H1 (cell line): ENCODE results near the gene SUV39H2. TPM values are rescaled to one million over a fixed set of nuclear protein-coding genes. Genes with fewer than 3 reads are reported as not detected.

Source experiments
- CTCF ChIA-PET: fragments of 300-600 bp; sonication (Branson Sonifier 250); formaldehyde crosslinking; loops from one replicate; lab custom pipeline; 2021; ENCODE audit not compliant: partially characterized antibody; lab: Charles Lee
- POLR2A ChIA-PET: fragments of 300-600 bp; sonication (Branson Sonifier 250); formaldehyde crosslinking; loops from one replicate; lab custom pipeline; 2021; ENCODE audit warnings: inconsistent platforms; ENCODE audit not compliant: partially characterized antibody; lab: Charles Lee
- DNase-seq, 2 experiments: peaks; one replicate each; pipeline versions ENCODE4 v3.0.0 to v3.0.0-alpha.2; 2010 to 2022; ENCODE audit warnings: low spot score in 2 of 2, low read depth in 1 of 2, mixed read lengths in 1 of 2
- FAIRE-seq: peaks from 2 replicates; lab custom pipeline; 2011; peaks lifted over from hg19 to GRCh38; lab: Jason Lieb, UNC
- H2AFZ ChIP-seq: 2 replicates; pipeline ENCODE4 v1.8.1; 2012; ENCODE audit warnings: low read length, inconsistent platforms
- H2AK5ac ChIP-seq: 2 replicates; pipeline ENCODE4 v1.6.1; 2013; ENCODE audit warnings: low read depth, low read length
- H2BK120ac ChIP-seq: replicated peaks from 2 replicates; pipeline ENCODE3; 2013; ENCODE audit warnings: low read depth, low read length, inconsistent platforms
- H2BK12ac ChIP-seq: 2 replicates; pipeline ENCODE4 v1.6.1; 2013; ENCODE audit warnings: low read depth, low read length
- H2BK15ac ChIP-seq: 2 replicates; pipeline ENCODE4 v1.6.1; 2013; ENCODE audit warnings: low read length
- H2BK20ac ChIP-seq: 2 replicates; pipeline ENCODE4 v1.6.1; 2013; ENCODE audit warnings: low read length
- H2BK5ac ChIP-seq: 2 replicates; pipeline ENCODE4 v1.6.1; 2013; ENCODE audit warnings: low read depth, low read length
- H3K14ac ChIP-seq: 2 replicates; pipeline ENCODE4 v1.6.1; 2013; ENCODE audit warnings: inconsistent platforms; ENCODE audit not compliant: insufficient read length
- H3K18ac ChIP-seq: 2 replicates; pipeline ENCODE4 v1.6.1; 2013; ENCODE audit warnings: low read length; ENCODE audit errors: extremely low read depth
- H3K23ac ChIP-seq: 2 replicates; pipeline ENCODE4 v1.6.1; 2013; ENCODE audit warnings: inconsistent platforms; ENCODE audit not compliant: insufficient read length
- H3K23me2 ChIP-seq: 2 replicates; pipeline ENCODE4 v1.6.1; 2013; ENCODE audit warnings: low read depth, low read length
- H3K27ac ChIP-seq: 2 replicates; pipeline ENCODE4 v1.6.1; 2011; ENCODE audit warnings: low read depth, low read length, inconsistent platforms
- H3K27me3 ChIP-seq, 4 experiments: replicated peaks in 1 of 4; 1 replicate in 1 of 4; 2 replicates in 3 of 4; pipeline versions ENCODE4 v1.6.1 to v1.8.1; 2011 to 2013; ENCODE audit warnings: low read length in 3 of 4, mild to moderate bottlenecking in 3 of 4, inconsistent platforms in 2 of 4, mixed read lengths in 2 of 4, moderate library complexity in 1 of 4; ENCODE audit not compliant: control insufficient read depth in 3 of 4, insufficient read depth in 3 of 4; ENCODE audit errors: extremely low read depth in 1 of 4
- H3K36me3 ChIP-seq, 4 experiments: 2 replicates each; pipeline versions ENCODE4 v1.6.1 to v1.8.1; 2011 to 2013; ENCODE audit warnings: mild to moderate bottlenecking in 4 of 4, low read length in 3 of 4, moderate library complexity in 2 of 4, control low read depth in 1 of 4, inconsistent platforms in 1 of 4; ENCODE audit not compliant: insufficient read depth in 4 of 4, control insufficient read depth in 2 of 4
- H3K4ac ChIP-seq: replicated peaks from 2 replicates; pipeline ENCODE3; 2013; ENCODE audit warnings: low read length, low read depth, mixed read lengths, inconsistent platforms; ENCODE audit not compliant: insufficient read length
- H3K4me1 ChIP-seq, 4 experiments: replicated peaks in 1 of 4; 1 replicate in 1 of 4; 2 replicates in 3 of 4; pipeline versions ENCODE4 v1.6.1 to v1.8.1; 2011 to 2013; ENCODE audit warnings: low read length in 3 of 4, inconsistent platforms in 2 of 4, mixed read lengths in 1 of 4; ENCODE audit not compliant: insufficient read depth in 4 of 4, control insufficient read depth in 3 of 4
- H3K4me2 ChIP-seq, 2 experiments: 2 replicates each; pipeline versions ENCODE4 v1.6.1 to v1.8.1; 2011 to 2013; ENCODE audit warnings: low read depth in 2 of 2, low read length in 2 of 2, control low read depth in 1 of 2, inconsistent platforms in 1 of 2, mild to moderate bottlenecking in 1 of 2; ENCODE audit not compliant: insufficient read depth in 1 of 2
- H3K4me3 ChIP-seq, 4 experiments: fragments of 200-600, 300-600 bp in 1 of 4; sonication (generic), shearing (Covaris generic), sonication (Bioruptor Twin) in 1 of 4; 2 replicates each; pipeline versions ENCODE4 v1.5.1 to v1.8.1; 2011 to 2016; ENCODE audit warnings: low read length in 4 of 4, low read depth in 3 of 4, control low read depth in 2 of 4, inconsistent platforms in 2 of 4, mild to moderate bottlenecking in 2 of 4, mixed read lengths in 1 of 4, moderate library complexity in 1 of 4; ENCODE audit not compliant: insufficient read depth in 2 of 4; ENCODE audit errors: extremely low read depth in 1 of 4
- H3K56ac ChIP-seq: replicated peaks from 2 replicates; pipeline ENCODE3; 2013; ENCODE audit warnings: low read depth, mild to moderate bottlenecking, mixed read lengths, low read length, inconsistent platforms; ENCODE audit not compliant: insufficient read length
- H3K79me1 ChIP-seq: 2 replicates; pipeline ENCODE4 v1.6.1; 2013; ENCODE audit warnings: low read depth, low read length, control low read depth
- H3K79me2 ChIP-seq, 2 experiments: 2 replicates each; pipeline versions ENCODE4 v1.6.1 to v1.8.1; 2012 to 2013; ENCODE audit warnings: low read length in 2 of 2, mild to moderate bottlenecking in 2 of 2, inconsistent platforms in 1 of 2; ENCODE audit not compliant: insufficient read depth in 2 of 2, control insufficient read depth in 1 of 2
- H3K9ac ChIP-seq, 4 experiments: replicated peaks in 1 of 4; 1 replicate in 1 of 4; 2 replicates in 3 of 4; pipeline versions ENCODE4 v1.6.1 to v1.8.1; 2011 to 2013; ENCODE audit warnings: low read depth in 3 of 4, low read length in 3 of 4, control low read depth in 2 of 4, mild to moderate bottlenecking in 2 of 4, moderate library complexity in 2 of 4, inconsistent platforms in 1 of 4; ENCODE audit errors: extremely low read depth in 1 of 4
- H3K9me3 ChIP-seq, 2 experiments: 2 replicates each; pipeline versions ENCODE4 v1.6.1 to v1.8.1; 2012 to 2013; ENCODE audit warnings: mild to moderate bottlenecking in 2 of 2, moderate library complexity in 2 of 2, control low read depth in 1 of 2, inconsistent platforms in 1 of 2, low read depth in 1 of 2, low read length in 1 of 2, mixed read lengths in 1 of 2; ENCODE audit not compliant: insufficient read depth in 2 of 2
- H4K20me1 ChIP-seq, 2 experiments: replicated peaks in 1 of 2; 2 replicates each; pipeline versions ENCODE3 to v1.8.1; 2011 to 2013; ENCODE audit warnings: inconsistent platforms in 2 of 2, low read length in 2 of 2, mild to moderate bottlenecking in 1 of 2; ENCODE audit not compliant: insufficient read depth in 2 of 2, control insufficient read depth in 1 of 2
- H4K5ac ChIP-seq: 2 replicates; pipeline ENCODE4 v1.6.1; 2013; ENCODE audit warnings: low read length, low read depth, mixed read lengths, inconsistent platforms; ENCODE audit not compliant: insufficient read length
- H4K8ac ChIP-seq: 2 replicates; pipeline ENCODE4 v1.8.0; 2013; ENCODE audit warnings: mild to moderate bottlenecking, moderate library complexity, low read length, inconsistent platforms; ENCODE audit not compliant: insufficient read depth; ENCODE audit errors: extremely low read depth
- H4K91ac ChIP-seq: replicated peaks from 2 replicates; pipeline ENCODE3; 2013; ENCODE audit warnings: low read length, mixed read lengths, inconsistent platforms; ENCODE audit not compliant: insufficient read length
- ASH2L ChIP-seq: fragments of 200-600, 300-600 bp; sonication (generic); IDR thresholded peaks from one replicate; pipeline ENCODE4 v1.7.1; 2017; ENCODE audit warnings: low read length
- BACH1 ChIP-seq: IDR thresholded peaks from 2 replicates; pipeline ENCODE4 v1.6.1; 2012; ENCODE audit warnings: low read length, improper control_type of control experiment
- CBX8 ChIP-seq: fragments of 300-800, 300-1000 bp; sonication (generic); IDR thresholded peaks from 2 replicates; pipeline ENCODE4 v1.7.1; 2016; ENCODE audit warnings: low read depth, low read length, borderline replicate concordance
- CEBPB ChIP-seq: IDR thresholded peaks from 2 replicates; pipeline ENCODE4 v1.6.1; 2012; ENCODE audit warnings: low read depth, low read length
- CHD1 ChIP-seq: IDR thresholded peaks from 2 replicates; pipeline ENCODE4 v1.6.1; 2012; ENCODE audit warnings: low read depth, low read length, improper control_type of control experiment
- EZH2 ChIP-seq: fragments of 200-600 bp; sonication (generic); IDR thresholded peaks from 2 replicates; pipeline ENCODE4 v1.7.1; 2012; ENCODE audit warnings: low read depth, mild to moderate bottlenecking, moderate library complexity, low read length, inconsistent platforms; ENCODE audit not compliant: severe bottlenecking
- KDM1A ChIP-seq: fragments of 200-600, 300-600 bp; sonication (generic); IDR thresholded peaks from 2 replicates; pipeline ENCODE4 v1.7.1; 2016; ENCODE audit warnings: mild to moderate bottlenecking, low read length, borderline replicate concordance
- NANOG ChIP-seq: IDR thresholded peaks from 2 replicates; pipeline ENCODE4 v1.6.1; 2011; ENCODE audit warnings: low read length, low read depth, mild to moderate bottlenecking, inconsistent platforms; ENCODE audit not compliant: insufficient read depth, poor library complexity, severe bottlenecking
- NRF1 ChIP-seq: IDR thresholded peaks from 2 replicates; pipeline ENCODE4 v1.6.1; 2011; ENCODE audit warnings: mild to moderate bottlenecking, low read depth, low read length, improper control_type of control experiment
- POU5F1 ChIP-seq: IDR thresholded peaks from 2 replicates; pipeline ENCODE4 v1.6.1; 2011; ENCODE audit warnings: low read depth, mild to moderate bottlenecking, low read length, moderate library complexity
- RAD21 ChIP-seq, 2 experiments: IDR thresholded peaks in 1 of 2; conservative IDR thresholded peaks in 1 of 2; 2 replicates each; pipeline ENCODE4 v1.6.1; 2011; ENCODE audit warnings: low read depth in 2 of 2, low read length in 2 of 2, improper control_type of control experiment in 1 of 2, inconsistent platforms in 1 of 2, mild to moderate bottlenecking in 1 of 2, moderate library complexity in 1 of 2
- RFX5 ChIP-seq: IDR thresholded peaks from 2 replicates; pipeline ENCODE4 v1.6.1; 2011; ENCODE audit warnings: low read depth, low read length, improper control_type of control experiment, borderline replicate concordance
- SAP30 ChIP-seq: fragments of 300-600 bp; sonication (generic); IDR thresholded peaks from 2 replicates; pipeline ENCODE4 v1.7.1; 2012; ENCODE audit warnings: low read length, moderate library complexity, mild to moderate bottlenecking, inconsistent platforms; ENCODE audit not compliant: insufficient read depth, insufficient replicate concordance
- SIX5 ChIP-seq: IDR thresholded peaks from 2 replicates; pipeline ENCODE4 v1.6.1; 2011; ENCODE audit warnings: mild to moderate bottlenecking, low read depth, low read length
- SUZ12 ChIP-seq: fragments of 200-600 bp; sonication (generic); IDR thresholded peaks from 2 replicates; pipeline ENCODE4 v1.6.1; 2012; ENCODE audit warnings: mild to moderate bottlenecking, inconsistent platforms, low read length, moderate library complexity, mixed read lengths
- WGBS, 2 experiments: shearing (Covaris generic) in 1 of 2; methylation state at CpG; one replicate each; pipeline versions ENCODE4 v1.1.6 to v1.1.7; 2013 to 2015; ENCODE audit warnings: low lambda C conversion rate in 2 of 2, mixed read lengths in 2 of 2, inconsistent platforms in 1 of 2, low coverage in 1 of 2, missing lambda C conversion rate in 1 of 2; ENCODE audit not compliant: insufficient replicate concordance in 2 of 2, insufficient coverage in 1 of 2, insufficient read length in 1 of 2; ENCODE audit errors: extremely low coverage in 1 of 2, missing lambda C conversion rate in 1 of 2; 5-methylcytosine and 5-hydroxymethylcytosine counted together
- polyA plus RNA-seq, 7 experiments: library from polyadenylated mRNA; depleted of rRNA in 3 of 7; stranded (reverse) in 5 of 7; unstranded in 2 of 7; fragments of >200 nt in 5 of 7; fragments of 200-250 nt in 2 of 7; gene quantifications; 1 replicate in 5 of 7; 2 replicates in 1 of 7; 4 replicates in 1 of 7; pipeline versions ENCODE4 v1.2.1 to v1.2.3, GENCODE V29; 2011 to 2013; ENCODE audit warnings: missing spikeins in 2 of 7, mixed read lengths in 2 of 7
- total RNA-seq: library from RNA; stranded (reverse); fragmentation: NEBNext Ultra II Directional; extraction: Animal tissue kit (Norgen Biotek cat#: 25700); gene quantifications from 2 replicates; pipeline ENCODE4 v1.2.1, GENCODE V29; 2021

Gene SUV39H2
- total and polyA plus RNA-seq, 2 of the 8 experiments (the other 6 are each of a cell fraction or from before 2014, with no cell fraction given) = 19.4 to 62.3 TPM

GRCh38 chr10:14833106-14833505 is 45.6 kb upstream of the SUV39H2 start:
- no peak overlapping the region for H3K27ac ChIP-seq
- no peak overlapping the region for H2AK5ac ChIP-seq
- no peaks in the 10 kb centered on the region for H3K79me2 ChIP-seq
- H3K36me3 ChIP-seq = no peaks in the 10 kb centered on the region
- no peak overlapping the region for H3K56ac ChIP-seq
- no peak overlapping the region for H4K91ac ChIP-seq
- no peak overlapping the region for H3K4ac ChIP-seq
- no peaks in the 10 kb centered on the region for H4K20me1 ChIP-seq
- no peak overlapping the region for H3K4me2 ChIP-seq
- DNase-seq = no peak
- no peak overlapping the region for H2BK120ac ChIP-seq
- H4K5ac ChIP-seq = no peak overlapping the region
- WGBS, 2 experiments = 84% methylated on average over 3 of the region's 3 CpGs; no CpG with 5 or more reads in 1 of the 2 experiments
- H3K9me3 ChIP-seq = no peaks in the 10 kb centered on the region
- no peak overlapping the region for H2BK12ac ChIP-seq
- no peak overlapping the region for H2BK20ac ChIP-seq
- no peaks in the 10 kb centered on the region for H3K27me3 ChIP-seq
- no peak overlapping the region for H3K23ac ChIP-seq
- ChIA-PET CTCF (interaction anchor here (1.1 to 1.6 kb wide), 2 partner anchors 10 to 15 kb away, joined by 3 to 4 read pairs; no protein-coding TSS in a partner anchor), POLR2A (no interaction called here)
- H4K8ac ChIP-seq = no peak overlapping the region
- H2BK5ac ChIP-seq = no peak overlapping the region
- H2BK15ac ChIP-seq = no peak overlapping the region
- no peak overlapping the region for H3K4me3 ChIP-seq
- H2AFZ ChIP-seq = no peak overlapping the region
- H3K4me1 ChIP-seq = peaks cover 0 to 5% (median 2%) of the 10 kb centered on the region in 4 experiments; a peak in 3 of 7 replicates
- no peak overlapping the region for H3K18ac ChIP-seq
- FAIRE-seq = no peak
- H3K23me2 ChIP-seq = peaks cover 2% of the 10 kb centered on the region; the same call in 1 of the 2 replicates
- no peak overlapping the region for H3K14ac ChIP-seq
- H3K9ac ChIP-seq = no peak overlapping the region
- H3K79me1 ChIP-seq = no peaks in the 10 kb centered on the region
- TF ChIP-seq CEBPB (no peak), SIX5 (no peak), BACH1 (no peak), RAD21 (IDR thresholded peaks at IDR 0.05 in 1 of 2, conservative IDR thresholded peaks at IDR 0.05 in 1 of 2; ENCODE audit: low read depth in 2 of 2, low read length in 2 of 2) (no peak), POU5F1 (no peak), KDM1A (no peak), CHD1 (no peak), NRF1 (no peak), ASH2L (no peak), SAP30 (no peak), NANOG (no peak), EZH2 (no peak), RFX5 (no peak), SUZ12 (no peak), CBX8 (no peak)
